SK-N-SH (cell line): ENCODE data around the gene NEK9. TPM values are rescaled to one million over a fixed set of nuclear protein-coding genes. Genes with fewer than 3 reads are reported as not detected.

Source experiments
- CTCF ChIA-PET: fragments of 300-600, 350-600 bp; formaldehyde crosslinking; extraction: SDS; loops from one replicate; lab custom pipeline; 2021; lab: Yijun Ruan, JAX
- POLR2A ChIA-PET: fragments of 350-600 bp; sonication (Branson Sonifier 250); formaldehyde crosslinking; extraction: SDS; loops from one replicate; lab custom pipeline; 2020; ENCODE audit warnings: antibody characterized with exemption, inconsistent platforms; lab: Yijun Ruan, JAX
- DNase-seq: peaks from one replicate; pipeline ENCODE4 v3.0.0; 2012
- H2AFZ ChIP-seq: fragments of 200-600 bp; sonication (generic); 2 replicates; pipeline ENCODE4 v1.8.1; 2016; ENCODE audit warnings: antibody characterized with exemption, mild to moderate bottlenecking, low read depth
- H3F3A ChIP-seq: fragments of 200-600 bp; sonication (generic); replicated peaks from 2 replicates; pipeline ENCODE3; 2016; ENCODE audit warnings: antibody characterized with exemption, mild to moderate bottlenecking; ENCODE audit not compliant: insufficient read depth
- H3K27ac ChIP-seq, 2 experiments: fragments of 200-500 bp in 1 of 2; fragments of 200-600 bp in 1 of 2; sonication (Bioruptor generic) in 1 of 2; sonication (generic), shearing (Covaris generic) in 1 of 2; 2 replicates each; pipeline versions ENCODE4 v1.5.1 to v1.6.1; 2014 to 2016; ENCODE audit warnings: low read depth in 2 of 2, inconsistent platforms in 1 of 2, low read length in 1 of 2, mild to moderate bottlenecking in 1 of 2, mixed read lengths in 1 of 2
- H3K27me3 ChIP-seq: fragments of 200-600 bp; sonication (generic), shearing (Covaris generic); 2 replicates; pipeline ENCODE4 v1.6.1; 2016; ENCODE audit warnings: mixed run types; ENCODE audit not compliant: insufficient read depth
- H3K36me3 ChIP-seq, 2 experiments: fragments of 200-500 bp in 1 of 2; fragments of 200-600 bp in 1 of 2; sonication (Bioruptor generic) in 1 of 2; sonication (generic) in 1 of 2; replicated peaks in 1 of 2; 2 replicates each; pipeline versions ENCODE3 to v1.5.1; 2014 to 2016; ENCODE audit warnings: low read length in 1 of 2, mild to moderate bottlenecking in 1 of 2; ENCODE audit not compliant: insufficient read depth in 2 of 2, control insufficient read depth in 1 of 2
- H3K4me1 ChIP-seq, 2 experiments: fragments of 200-500 bp in 1 of 2; fragments of 200-600 bp in 1 of 2; sonication (Bioruptor generic) in 1 of 2; sonication (generic), shearing (Covaris generic) in 1 of 2; 2 replicates each; pipeline versions ENCODE4 v1.5.1 to v1.6.1; 2014 to 2016; ENCODE audit warnings: low read depth in 1 of 2, low read length in 1 of 2, mixed run types in 1 of 2; ENCODE audit not compliant: insufficient read depth in 2 of 2, control insufficient read depth in 1 of 2
- H3K4me2 ChIP-seq: fragments of 200-600 bp; sonication (generic), shearing (Covaris generic); 2 replicates; pipeline ENCODE4 v1.6.1; 2017; ENCODE audit warnings: mixed run types
- H3K4me3 ChIP-seq, 2 experiments: fragments of 200-500 bp in 1 of 2; fragments of 200-600 bp in 1 of 2; sonication (Bioruptor generic) in 1 of 2; sonication (generic), shearing (Covaris generic) in 1 of 2; 2 replicates each; pipeline versions ENCODE4 v1.5.1 to v1.8.1; 2014 to 2016; ENCODE audit warnings: low read depth in 2 of 2, inconsistent platforms in 1 of 2, low read length in 1 of 2, mild to moderate bottlenecking in 1 of 2, mixed read lengths in 1 of 2, moderate library complexity in 1 of 2
- H3K79me2 ChIP-seq: fragments of 200-600 bp; sonication (generic); 2 replicates; pipeline ENCODE4 v1.8.1; 2017; ENCODE audit warnings: mild to moderate bottlenecking; ENCODE audit not compliant: insufficient read depth
- H3K9ac ChIP-seq: fragments of 200-600 bp; sonication (generic); 2 replicates; pipeline ENCODE4 v1.6.1; 2017; ENCODE audit warnings: mixed run types
- H3K9me2 ChIP-seq: fragments of 200-600 bp; sonication (generic); 2 replicates; pipeline ENCODE4 v1.6.1; 2017; ENCODE audit warnings: mixed run types
- H3K9me3 ChIP-seq: fragments of 200-600 bp; sonication (generic); 2 replicates; pipeline ENCODE4 v1.6.1; 2017; ENCODE audit warnings: mixed run types, mild to moderate bottlenecking, moderate library complexity
- H4K20me1 ChIP-seq: fragments of 200-600 bp; sonication (generic); 2 replicates; pipeline ENCODE4 v1.6.1; 2017; ENCODE audit warnings: mild to moderate bottlenecking, mixed run types; ENCODE audit not compliant: insufficient read depth
- FOXJ3 ChIP-seq: sonication (generic); formaldehyde crosslinking; IDR thresholded peaks from 2 replicates; pipeline ENCODE4 v1.5.1; 2020; ENCODE audit warnings: mild to moderate bottlenecking, missing genetic modification reagents
- GABPA ChIP-seq: IDR thresholded peaks from 2 replicates; pipeline ENCODE4 v1.4.0; 2012; ENCODE audit warnings: low read depth, mild to moderate bottlenecking
- MXI1 ChIP-seq: IDR thresholded peaks from 2 replicates; pipeline ENCODE4 v1.6.1; 2012; ENCODE audit warnings: mild to moderate bottlenecking, low read depth, low read length, improper control_type of control experiment
- NFIC ChIP-seq: IDR thresholded peaks from 2 replicates; pipeline ENCODE4 v1.4.0; 2012; ENCODE audit warnings: borderline replicate concordance
- NRF1 ChIP-seq: IDR thresholded peaks from 2 replicates; pipeline ENCODE4 v1.6.1; 2012; ENCODE audit warnings: low read depth, mild to moderate bottlenecking, low read length
- POLR2AphosphoS5 ChIP-seq: IDR thresholded peaks from 2 replicates; pipeline ENCODE4 v1.6.1; 2012; ENCODE audit warnings: low read depth, low read length
- RAD21 ChIP-seq: IDR thresholded peaks from 2 replicates; pipeline ENCODE4 v1.6.1; 2012; ENCODE audit warnings: mild to moderate bottlenecking, low read length
- RCOR1 ChIP-seq: fragments of 150-350 bp; IDR thresholded peaks from 2 replicates; pipeline ENCODE4 v1.6.1; 2017; ENCODE audit warnings: antibody characterized with exemption, low read length
- SIN3A ChIP-seq: IDR thresholded peaks from 2 replicates; pipeline ENCODE4 v1.6.1; 2012; ENCODE audit warnings: low read depth, mild to moderate bottlenecking, low read length, moderate library complexity, borderline replicate concordance
- SMC3 ChIP-seq: IDR thresholded peaks from 2 replicates; pipeline ENCODE4 v1.6.1; 2012; ENCODE audit warnings: low read depth, low read length, improper control_type of control experiment
- TAF1 ChIP-seq: IDR thresholded peaks from 2 replicates; pipeline ENCODE4 v1.6.1; 2012; ENCODE audit warnings: low read depth, mild to moderate bottlenecking, low read length, moderate library complexity, borderline replicate concordance
- TCF12 ChIP-seq: IDR thresholded peaks from 2 replicates; pipeline ENCODE4 v1.4.0; 2012
- YY1 ChIP-seq: IDR thresholded peaks from 2 replicates; pipeline ENCODE4 v1.4.0; 2012; ENCODE audit warnings: low read depth, mild to moderate bottlenecking
- WGBS: methylation state at CpG from one replicate; pipeline ENCODE4 v1.1.6; 2017; ENCODE audit warnings: low lambda C conversion rate; 5-methylcytosine and 5-hydroxymethylcytosine counted together
- polyA plus RNA-seq, 3 experiments: library from polyadenylated mRNA; depleted of rRNA; stranded (reverse); fragments of >200 nt; gene quantifications; 2 replicates each; pipeline ENCODE4 v1.2.3, GENCODE V29; 2012
- TF ChIP-seq, protein P1 (sequence below): IDR thresholded peaks from 2 replicates; pipeline ENCODE4; 2012
- TF ChIP-seq, protein P2 (sequence below): IDR thresholded peaks from 2 replicates; pipeline ENCODE4 v1.4.0; 2012; ENCODE audit warnings: low read depth, borderline replicate concordance
- TF ChIP-seq, protein P3 (sequence below): fragments of 200-600 bp; sonication (generic); IDR thresholded peaks from 2 replicates; pipeline ENCODE4 v1.6.1; 2017; ENCODE audit warnings: antibody characterized with exemption, mild to moderate bottlenecking, moderate library complexity
- TF ChIP-seq, protein P4 (sequence below): IDR thresholded peaks from 2 replicates; pipeline ENCODE4 v1.6.1; 2012; ENCODE audit warnings: mild to moderate bottlenecking, low read depth, low read length, moderate library complexity
- TF ChIP-seq, protein P5 (sequence below): IDR thresholded peaks from 2 replicates; pipeline ENCODE4 v1.4.0; 2012; ENCODE audit warnings: low read depth, borderline replicate concordance
- TF ChIP-seq, protein P6 (sequence below): fragments of 150-350 bp; IDR thresholded peaks from 2 replicates; pipeline ENCODE4 v1.6.1; 2017; ENCODE audit warnings: antibody characterized with exemption, low read length, low read depth, borderline replicate concordance

Gene NEK9
- polyA plus RNA-seq, 1 of the 3 experiments (the other 2 are of a cell fraction), result 48.1 TPM

DNA sequence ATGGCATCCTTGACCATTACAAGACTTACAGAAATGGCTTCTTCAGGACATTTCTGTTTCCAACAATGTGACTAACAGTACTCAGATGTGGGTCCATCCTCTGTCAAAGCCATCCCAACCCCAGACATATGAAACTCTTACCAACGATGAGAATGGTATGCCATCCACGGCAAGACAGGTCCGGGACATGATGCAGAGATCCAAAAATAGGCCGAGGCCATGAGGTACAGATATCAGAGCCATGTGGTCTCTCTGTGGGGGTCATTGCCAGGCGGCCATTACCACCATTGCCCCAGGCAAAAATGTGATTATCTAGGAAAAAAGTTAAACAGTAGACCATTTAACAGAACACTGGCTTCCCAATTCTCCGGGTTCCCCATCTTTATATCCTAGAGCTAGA lies 29.9 kb downstream of the NEK9 start:
- Histone ChIP-seq H3K36me3 (peaks cover 62 to 63% of the 10 kb centered on the region in 2 experiments), H3K27me3 (no peaks in the 10 kb centered on the region), H3F3A (no peaks in the 10 kb centered on the region), H4K20me1 (no peaks in the 10 kb centered on the region), H3K4me1 (no peaks in the 10 kb centered on the region), H3K9me3 (no peaks in the 10 kb centered on the region), H3K9me2 (no peaks in the 10 kb centered on the region), H3K9ac (no peak overlapping the region), H2AFZ (no peak overlapping the region), H3K27ac (no peak overlapping the region; a peak in 1 of 4 replicates), H3K4me3 (no peak overlapping the region), H3K4me2 (no peak overlapping the region), H3K79me2 (no peaks in the 10 kb centered on the region; the same call in 1 of the 2 replicates)
- 85% methylated on average over 6 of the region's 6 CpGs for WGBS
- peak; percentile 32 for DNase-seq
- CTCF ChIA-PET, result interaction anchor here (1.3 to 1.5 kb wide), 2 partner anchors 9 to 151 kb away, joined by 3 to 11 read pairs; no protein-coding TSS in a partner anchor
- TF ChIP-seq GABPA (no peak), NFIC (no peak), SIN3A (no peak), TAF1 (no peak), TCF12 (no peak), FOXJ3 (CRISPR knock-in tag) (no peak), RAD21 (no peak), NRF1 (no peak), POLR2AphosphoS5 (no peak), SMC3 (no peak), MXI1 (no peak), RCOR1 (no peak), YY1 (no peak)
- TF ChIP-seq, protein P1, sequence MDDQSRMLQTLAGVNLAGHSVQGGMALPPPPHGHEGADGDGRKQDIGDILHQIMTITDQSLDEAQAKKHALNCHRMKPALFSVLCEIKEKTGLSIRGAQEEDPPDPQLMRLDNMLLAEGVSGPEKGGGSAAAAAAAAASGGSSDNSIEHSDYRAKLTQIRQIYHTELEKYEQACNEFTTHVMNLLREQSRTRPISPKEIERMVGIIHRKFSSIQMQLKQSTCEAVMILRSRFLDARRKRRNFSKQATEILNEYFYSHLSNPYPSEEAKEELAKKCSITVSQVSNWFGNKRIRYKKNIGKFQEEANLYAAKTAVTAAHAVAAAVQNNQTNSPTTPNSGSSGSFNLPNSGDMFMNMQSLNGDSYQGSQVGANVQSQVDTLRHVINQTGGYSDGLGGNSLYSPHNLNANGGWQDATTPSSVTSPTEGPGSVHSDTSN, result no peak
- TF ChIP-seq, protein P2, sequence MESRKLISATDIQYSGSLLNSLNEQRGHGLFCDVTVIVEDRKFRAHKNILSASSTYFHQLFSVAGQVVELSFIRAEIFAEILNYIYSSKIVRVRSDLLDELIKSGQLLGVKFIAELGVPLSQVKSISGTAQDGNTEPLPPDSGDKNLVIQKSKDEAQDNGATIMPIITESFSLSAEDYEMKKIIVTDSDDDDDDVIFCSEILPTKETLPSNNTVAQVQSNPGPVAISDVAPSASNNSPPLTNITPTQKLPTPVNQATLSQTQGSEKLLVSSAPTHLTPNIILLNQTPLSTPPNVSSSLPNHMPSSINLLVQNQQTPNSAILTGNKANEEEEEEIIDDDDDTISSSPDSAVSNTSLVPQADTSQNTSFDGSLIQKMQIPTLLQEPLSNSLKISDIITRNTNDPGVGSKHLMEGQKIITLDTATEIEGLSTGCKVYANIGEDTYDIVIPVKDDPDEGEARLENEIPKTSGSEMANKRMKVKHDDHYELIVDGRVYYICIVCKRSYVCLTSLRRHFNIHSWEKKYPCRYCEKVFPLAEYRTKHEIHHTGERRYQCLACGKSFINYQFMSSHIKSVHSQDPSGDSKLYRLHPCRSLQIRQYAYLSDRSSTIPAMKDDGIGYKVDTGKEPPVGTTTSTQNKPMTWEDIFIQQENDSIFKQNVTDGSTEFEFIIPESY, result no peak
- TF ChIP-seq, protein P3, sequence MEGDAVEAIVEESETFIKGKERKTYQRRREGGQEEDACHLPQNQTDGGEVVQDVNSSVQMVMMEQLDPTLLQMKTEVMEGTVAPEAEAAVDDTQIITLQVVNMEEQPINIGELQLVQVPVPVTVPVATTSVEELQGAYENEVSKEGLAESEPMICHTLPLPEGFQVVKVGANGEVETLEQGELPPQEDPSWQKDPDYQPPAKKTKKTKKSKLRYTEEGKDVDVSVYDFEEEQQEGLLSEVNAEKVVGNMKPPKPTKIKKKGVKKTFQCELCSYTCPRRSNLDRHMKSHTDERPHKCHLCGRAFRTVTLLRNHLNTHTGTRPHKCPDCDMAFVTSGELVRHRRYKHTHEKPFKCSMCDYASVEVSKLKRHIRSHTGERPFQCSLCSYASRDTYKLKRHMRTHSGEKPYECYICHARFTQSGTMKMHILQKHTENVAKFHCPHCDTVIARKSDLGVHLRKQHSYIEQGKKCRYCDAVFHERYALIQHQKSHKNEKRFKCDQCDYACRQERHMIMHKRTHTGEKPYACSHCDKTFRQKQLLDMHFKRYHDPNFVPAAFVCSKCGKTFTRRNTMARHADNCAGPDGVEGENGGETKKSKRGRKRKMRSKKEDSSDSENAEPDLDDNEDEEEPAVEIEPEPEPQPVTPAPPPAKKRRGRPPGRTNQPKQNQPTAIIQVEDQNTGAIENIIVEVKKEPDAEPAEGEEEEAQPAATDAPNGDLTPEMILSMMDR, result no peak
- TF ChIP-seq, protein P4, sequence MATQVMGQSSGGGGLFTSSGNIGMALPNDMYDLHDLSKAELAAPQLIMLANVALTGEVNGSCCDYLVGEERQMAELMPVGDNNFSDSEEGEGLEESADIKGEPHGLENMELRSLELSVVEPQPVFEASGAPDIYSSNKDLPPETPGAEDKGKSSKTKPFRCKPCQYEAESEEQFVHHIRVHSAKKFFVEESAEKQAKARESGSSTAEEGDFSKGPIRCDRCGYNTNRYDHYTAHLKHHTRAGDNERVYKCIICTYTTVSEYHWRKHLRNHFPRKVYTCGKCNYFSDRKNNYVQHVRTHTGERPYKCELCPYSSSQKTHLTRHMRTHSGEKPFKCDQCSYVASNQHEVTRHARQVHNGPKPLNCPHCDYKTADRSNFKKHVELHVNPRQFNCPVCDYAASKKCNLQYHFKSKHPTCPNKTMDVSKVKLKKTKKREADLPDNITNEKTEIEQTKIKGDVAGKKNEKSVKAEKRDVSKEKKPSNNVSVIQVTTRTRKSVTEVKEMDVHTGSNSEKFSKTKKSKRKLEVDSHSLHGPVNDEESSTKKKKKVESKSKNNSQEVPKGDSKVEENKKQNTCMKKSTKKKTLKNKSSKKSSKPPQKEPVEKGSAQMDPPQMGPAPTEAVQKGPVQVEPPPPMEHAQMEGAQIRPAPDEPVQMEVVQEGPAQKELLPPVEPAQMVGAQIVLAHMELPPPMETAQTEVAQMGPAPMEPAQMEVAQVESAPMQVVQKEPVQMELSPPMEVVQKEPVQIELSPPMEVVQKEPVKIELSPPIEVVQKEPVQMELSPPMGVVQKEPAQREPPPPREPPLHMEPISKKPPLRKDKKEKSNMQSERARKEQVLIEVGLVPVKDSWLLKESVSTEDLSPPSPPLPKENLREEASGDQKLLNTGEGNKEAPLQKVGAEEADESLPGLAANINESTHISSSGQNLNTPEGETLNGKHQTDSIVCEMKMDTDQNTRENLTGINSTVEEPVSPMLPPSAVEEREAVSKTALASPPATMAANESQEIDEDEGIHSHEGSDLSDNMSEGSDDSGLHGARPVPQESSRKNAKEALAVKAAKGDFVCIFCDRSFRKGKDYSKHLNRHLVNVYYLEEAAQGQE, result no peak
- TF ChIP-seq, protein P5, sequence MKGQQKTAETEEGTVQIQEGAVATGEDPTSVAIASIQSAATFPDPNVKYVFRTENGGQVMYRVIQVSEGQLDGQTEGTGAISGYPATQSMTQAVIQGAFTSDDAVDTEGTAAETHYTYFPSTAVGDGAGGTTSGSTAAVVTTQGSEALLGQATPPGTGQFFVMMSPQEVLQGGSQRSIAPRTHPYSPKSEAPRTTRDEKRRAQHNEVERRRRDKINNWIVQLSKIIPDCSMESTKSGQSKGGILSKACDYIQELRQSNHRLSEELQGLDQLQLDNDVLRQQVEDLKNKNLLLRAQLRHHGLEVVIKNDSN, result no peak
- TF ChIP-seq, protein P6, sequence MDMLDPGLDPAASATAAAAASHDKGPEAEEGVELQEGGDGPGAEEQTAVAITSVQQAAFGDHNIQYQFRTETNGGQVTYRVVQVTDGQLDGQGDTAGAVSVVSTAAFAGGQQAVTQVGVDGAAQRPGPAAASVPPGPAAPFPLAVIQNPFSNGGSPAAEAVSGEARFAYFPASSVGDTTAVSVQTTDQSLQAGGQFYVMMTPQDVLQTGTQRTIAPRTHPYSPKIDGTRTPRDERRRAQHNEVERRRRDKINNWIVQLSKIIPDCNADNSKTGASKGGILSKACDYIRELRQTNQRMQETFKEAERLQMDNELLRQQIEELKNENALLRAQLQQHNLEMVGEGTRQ, result no peak
- POLR2A ChIA-PET, result no interaction called here
